Measurements from ENCODE around the gene DCC. TPM values are rescaled to one million over a fixed set of nuclear protein-coding genes. Genes with fewer than 3 reads are reported as not detected.

DCC gene
- total and polyA plus RNA-seq, 2 experiments from 2014 or later: 0.27 to 0.38 TPM

- DNase-seq (ENCODE audit: low read depth in 1 of 2, low spot score in 1 of 2): no peak
- no peaks in the 10 kb centered on the region for H3K4me1 ChIP-seq (ENCODE audit: low read depth)
- no peaks in the 10 kb centered on the region for H3K27me3 ChIP-seq
- TF ChIP-seq CTCF (IDR thresholded peaks at IDR 0.05; ENCODE audit: low read depth, low read length): no peak
- H3K36me3 ChIP-seq: no peaks in the 10 kb centered on the region
- no peaks in the 10 kb centered on the region for H3K9me3 ChIP-seq (ENCODE audit: low read depth)
- no peak overlapping the region for H3K27ac ChIP-seq
- H3K4me3 ChIP-seq: no peak overlapping the region
Observed at GRCh38 chr18:53147472-53147871, 807.5 kb downstream of the DCC start.

- Histone ChIP-seq H3K4me1 (ENCODE audit: low read depth) (no peaks in the 10 kb centered on the region), H3K9me3 (ENCODE audit: low read depth) (no peaks in the 10 kb centered on the region), H3K36me3 (no peaks in the 10 kb centered on the region), H3K4me3 (no peak overlapping the region), H3K27me3 (no peaks in the 10 kb centered on the region), H3K27ac (no peak overlapping the region)
- no peak for TF ChIP-seq CTCF (IDR thresholded peaks at IDR 0.05; ENCODE audit: low read depth, low read length)
- no peak for DNase-seq (ENCODE audit: low read depth in 1 of 2, low spot score in 1 of 2)
Observed at GRCh38 chr18:53148123-53148522, 808.1 kb downstream of the DCC start.

GRCh38 chr18:53152476-53152875, 812.5 kb downstream of the DCC start:
- Histone ChIP-seq H3K27ac (no peak overlapping the region), H3K9me3 (ENCODE audit: low read depth) (no peaks in the 10 kb centered on the region), H3K36me3 (no peaks in the 10 kb centered on the region), H3K4me3 (no peak overlapping the region), H3K27me3 (no peaks in the 10 kb centered on the region), H3K4me1 (ENCODE audit: low read depth) (no peaks in the 10 kb centered on the region)
- peak in 1 of 2 donors; percentile 9 for DNase-seq (ENCODE audit: low read depth in 1 of 2, low spot score in 1 of 2)
- TF ChIP-seq CTCF (IDR thresholded peaks at IDR 0.05; ENCODE audit: low read depth, low read length): no peak

GRCh38 chr18:53153281-53153680, 813.3 kb downstream of the DCC start:
- no peaks in the 10 kb centered on the region for H3K4me1 ChIP-seq (ENCODE audit: low read depth)
- no peaks in the 10 kb centered on the region for H3K27me3 ChIP-seq
- peak; percentile 0 to 32 for DNase-seq (ENCODE audit: low read depth in 1 of 2, low spot score in 1 of 2)
- H3K27ac ChIP-seq: no peak overlapping the region
- H3K36me3 ChIP-seq: no peaks in the 10 kb centered on the region
- H3K4me3 ChIP-seq: no peak overlapping the region
- H3K9me3 ChIP-seq (ENCODE audit: low read depth): no peaks in the 10 kb centered on the region
- TF ChIP-seq CTCF (IDR thresholded peaks at IDR 0.05; ENCODE audit: low read depth, low read length): peak; percentile 3

GRCh38 chr18:53153800-53154199, 813.8 kb downstream of the DCC start:
- no peaks in the 10 kb centered on the region for H3K36me3 ChIP-seq
- no peaks in the 10 kb centered on the region for H3K4me1 ChIP-seq (ENCODE audit: low read depth)
- no peak overlapping the region for H3K4me3 ChIP-seq
- H3K27me3 ChIP-seq: no peaks in the 10 kb centered on the region
- no peak overlapping the region for H3K27ac ChIP-seq
- H3K9me3 ChIP-seq (ENCODE audit: low read depth): no peaks in the 10 kb centered on the region
- no peak for TF ChIP-seq CTCF (IDR thresholded peaks at IDR 0.05; ENCODE audit: low read depth, low read length)
- no peak for DNase-seq (ENCODE audit: low read depth in 1 of 2, low spot score in 1 of 2)

- DNase-seq (ENCODE audit: low read depth in 1 of 2, low spot score in 1 of 2): no peak
- Histone ChIP-seq H3K36me3 (no peaks in the 10 kb centered on the region), H3K4me1 (ENCODE audit: low read depth) (no peaks in the 10 kb centered on the region), H3K27me3 (no peaks in the 10 kb centered on the region), H3K9me3 (ENCODE audit: low read depth) (no peaks in the 10 kb centered on the region), H3K4me3 (no peak overlapping the region), H3K27ac (no peak overlapping the region)
- TF ChIP-seq CTCF (IDR thresholded peaks at IDR 0.05; ENCODE audit: low read depth, low read length): no peak
Observed at GRCh38 chr18:53165770-53166169, 825.8 kb downstream of the DCC start.
